SIG-M5 treated with dmso at 0.1 percent for 504 hours (cell line): ENCODE measurements around the gene GPS2.
A peak's percentile ranks its signal among the peaks of the same experiment; 100 is the strongest.

ENCODE experiments used
- DNase-seq: peaks from one replicate; lab custom pipeline; 2025; ENCODE audit not compliant: unreplicated experiment; lab: John Stamatoyannopoulos, UW

GPS2 gene

DNA sequence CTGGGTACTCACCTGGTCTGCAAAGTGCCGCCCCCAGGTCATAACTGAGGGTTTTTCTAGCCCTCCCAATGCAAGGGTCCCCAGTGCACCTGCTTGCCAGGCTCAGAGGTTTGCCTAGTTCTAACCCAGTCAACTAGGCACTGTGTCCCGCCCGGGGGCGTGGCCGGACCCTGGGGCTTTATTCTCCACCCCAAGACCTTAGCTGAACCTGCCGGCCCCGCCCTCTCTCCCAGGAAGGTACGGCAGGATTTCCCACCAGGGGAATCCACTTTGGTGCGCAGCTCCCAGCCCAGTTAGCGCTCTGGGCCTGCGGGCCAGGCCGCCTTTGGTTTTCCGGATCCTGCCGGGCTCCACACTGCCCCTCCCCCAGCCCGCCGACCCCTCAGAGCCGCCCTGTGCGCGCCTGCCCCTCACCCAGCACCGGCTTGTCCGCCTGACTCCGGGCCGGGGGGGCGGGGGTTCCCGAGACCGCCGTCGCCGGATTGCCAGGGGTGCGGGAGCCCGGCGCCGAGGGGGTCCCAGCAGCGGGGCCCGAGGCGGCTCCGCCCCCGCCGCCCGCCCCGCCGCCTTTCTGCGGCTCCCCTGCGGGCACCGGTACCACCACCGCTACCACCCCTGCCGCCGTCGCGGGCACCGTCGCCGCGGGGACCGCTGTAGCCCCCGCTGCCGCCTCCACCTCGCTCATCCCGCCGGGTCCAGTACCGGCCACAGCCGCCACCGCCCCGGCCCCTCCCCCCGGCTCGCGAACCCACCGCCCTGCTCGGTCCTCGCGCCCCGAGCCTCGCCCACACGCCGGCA lies 21.1 kb downstream of the GPS2 start:
- no peak for DNase-seq

DNA sequence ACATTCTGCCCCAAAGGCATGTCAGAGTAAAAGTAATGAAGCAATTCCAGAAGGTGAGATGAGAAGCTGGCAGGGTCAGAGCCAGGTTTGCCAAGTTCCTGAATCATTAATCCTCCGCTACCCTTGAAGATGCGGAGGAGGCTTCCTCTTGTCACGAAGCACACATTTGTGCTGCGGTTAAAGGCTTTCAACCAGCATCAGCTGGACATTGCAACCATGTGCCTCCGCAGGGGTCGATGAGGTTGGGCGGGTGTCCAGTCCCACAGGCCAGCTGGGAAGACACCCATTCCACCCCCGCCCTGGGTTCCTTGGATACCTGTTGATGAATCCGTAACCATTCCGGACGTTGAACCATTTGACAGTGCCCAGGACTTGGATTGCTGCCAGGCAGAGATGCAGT lies 22.0 kb downstream of the GPS2 start:
- DNase-seq = no peak

DNA sequence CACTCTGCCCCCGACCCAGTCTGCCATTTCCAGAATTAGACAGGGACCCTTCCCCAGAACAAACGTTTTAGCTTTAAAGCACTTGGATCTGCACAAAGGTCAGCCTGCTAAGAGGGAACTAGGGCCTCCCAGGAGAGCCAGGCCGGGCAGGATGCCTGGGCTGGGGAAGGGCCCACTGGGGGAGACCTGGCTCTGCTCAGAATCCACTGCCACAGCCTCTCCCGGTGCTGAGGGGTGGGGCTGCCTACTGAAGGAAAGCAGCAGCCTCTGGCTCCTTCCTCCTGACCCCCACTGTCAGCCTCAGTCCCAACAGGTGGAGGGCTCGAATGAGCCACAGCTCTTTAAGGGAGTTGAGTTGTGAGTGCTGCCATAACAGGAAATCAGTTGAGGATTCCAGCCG lies 22.4 kb downstream of the GPS2 start:
- no peak for DNase-seq

DNA sequence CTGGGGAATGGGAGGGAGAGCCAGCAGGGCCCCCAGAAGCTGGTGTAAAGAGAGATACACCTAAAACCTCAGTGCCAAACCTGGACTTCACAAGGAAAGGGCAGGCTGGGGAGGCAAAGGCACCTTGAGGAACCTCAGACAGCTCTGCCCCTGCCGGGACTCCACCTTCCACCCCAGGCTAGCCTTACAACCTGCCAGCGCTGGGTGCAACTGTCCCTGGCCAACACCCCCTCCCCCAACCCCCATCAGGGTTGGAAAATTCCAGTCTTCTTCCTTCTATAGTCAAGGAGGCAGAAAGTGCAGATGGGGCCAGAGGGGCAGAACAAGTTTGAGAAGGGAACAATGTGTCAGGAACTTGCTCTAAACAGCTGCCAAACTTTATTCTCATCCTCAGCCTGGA lies 23.0 kb downstream of the GPS2 start:
- DNase-seq = no peak

DNA sequence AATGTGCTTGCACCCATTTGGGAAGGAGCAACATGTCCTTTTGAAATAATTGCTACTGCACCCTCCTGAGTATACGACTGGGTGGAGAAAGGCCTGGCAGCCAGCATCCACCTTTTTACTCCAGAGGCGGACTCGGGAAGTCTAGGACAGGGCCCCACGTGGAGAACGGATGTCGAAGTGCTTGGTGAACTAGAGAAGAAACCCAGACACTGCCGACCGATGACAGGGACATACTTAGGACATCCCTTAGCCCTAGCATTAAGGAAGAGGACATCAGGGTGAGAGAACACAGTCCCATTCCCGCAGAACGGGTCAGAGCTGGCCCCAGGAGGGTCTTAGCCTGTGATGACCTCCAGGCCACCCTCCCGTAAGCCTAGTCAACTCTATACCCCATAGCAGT lies 24.5 kb downstream of the GPS2 start:
- DNase-seq = no peak

DNA sequence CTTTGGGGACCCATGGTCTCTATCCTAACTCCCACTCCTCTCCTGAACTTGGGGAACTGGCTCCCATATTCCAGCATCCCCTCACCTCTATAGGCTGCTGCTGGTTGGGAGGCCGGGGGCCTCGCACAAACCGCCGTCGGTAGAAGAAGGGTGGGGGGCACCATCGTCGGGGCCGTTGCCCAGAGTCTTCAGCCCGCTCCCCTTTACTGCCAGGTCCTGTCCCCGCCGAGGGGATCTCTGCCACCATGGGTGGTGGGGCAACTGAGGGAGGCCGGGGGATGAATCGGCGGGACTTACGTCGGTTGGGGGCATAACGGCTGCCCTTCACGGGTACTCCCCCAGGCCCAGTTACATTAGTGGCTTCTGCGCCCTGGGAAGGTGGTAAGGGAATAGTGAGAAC lies 25.0 kb downstream of the GPS2 start:
- DNase-seq = no peak

DNA sequence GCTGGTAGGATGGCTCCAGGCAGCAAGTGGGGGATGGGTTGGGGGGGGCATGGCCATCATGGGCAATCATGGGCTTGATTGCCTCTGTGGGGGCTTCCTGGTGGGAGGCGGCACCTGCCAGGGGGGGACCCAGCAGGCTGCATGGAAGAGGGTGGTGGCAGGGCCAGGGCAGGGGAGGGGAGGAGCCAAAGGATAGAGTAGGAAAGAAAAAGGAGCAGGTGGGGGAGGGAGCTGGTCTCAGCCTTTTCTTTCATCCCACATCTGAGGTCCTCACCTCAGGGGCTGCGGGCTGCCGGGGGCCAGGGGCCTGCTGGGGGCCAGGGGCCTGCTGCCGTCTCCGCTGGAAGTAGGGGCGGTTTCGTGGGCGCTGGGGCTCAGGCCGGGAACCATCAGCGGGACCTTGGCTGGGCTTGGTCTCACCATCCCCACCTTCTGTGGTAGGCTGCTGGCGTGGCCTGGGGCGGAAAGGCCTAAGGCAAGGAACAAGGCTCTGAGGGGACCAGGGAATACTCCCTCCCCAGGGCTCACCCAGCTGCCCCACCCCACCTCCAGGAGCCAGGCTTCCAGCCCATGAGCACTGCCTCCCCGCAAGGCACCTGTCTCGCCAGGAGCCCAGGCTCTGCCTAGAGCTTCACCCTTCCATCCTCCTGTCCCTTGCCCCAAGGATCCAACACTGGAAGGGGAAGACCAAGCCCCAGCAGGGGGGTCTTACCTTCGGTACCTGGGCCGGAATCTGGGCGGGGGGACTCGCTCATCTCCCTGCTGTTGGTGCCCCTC lies 25.7 kb downstream of the GPS2 start:
- DNase-seq = no peak

DNA sequence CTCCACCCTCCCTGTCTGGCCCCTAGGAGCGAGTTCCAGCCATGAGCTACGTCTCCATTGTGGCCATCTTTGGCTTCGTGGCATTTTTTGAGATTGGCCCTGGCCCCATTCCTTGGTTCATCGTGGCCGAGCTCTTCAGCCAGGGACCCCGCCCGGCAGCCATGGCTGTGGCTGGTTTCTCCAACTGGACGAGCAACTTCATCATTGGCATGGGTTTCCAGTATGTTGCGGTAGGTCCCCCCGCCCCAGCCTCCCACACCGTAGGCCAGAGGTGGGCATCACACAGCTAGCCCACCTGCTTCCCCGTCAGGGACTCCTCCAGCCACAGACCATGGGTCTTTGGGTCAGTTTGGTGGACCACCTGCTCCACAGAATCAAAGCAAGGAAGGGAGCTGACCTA lies 29.5 kb downstream of the GPS2 start:
- no peak for DNase-seq

DNA sequence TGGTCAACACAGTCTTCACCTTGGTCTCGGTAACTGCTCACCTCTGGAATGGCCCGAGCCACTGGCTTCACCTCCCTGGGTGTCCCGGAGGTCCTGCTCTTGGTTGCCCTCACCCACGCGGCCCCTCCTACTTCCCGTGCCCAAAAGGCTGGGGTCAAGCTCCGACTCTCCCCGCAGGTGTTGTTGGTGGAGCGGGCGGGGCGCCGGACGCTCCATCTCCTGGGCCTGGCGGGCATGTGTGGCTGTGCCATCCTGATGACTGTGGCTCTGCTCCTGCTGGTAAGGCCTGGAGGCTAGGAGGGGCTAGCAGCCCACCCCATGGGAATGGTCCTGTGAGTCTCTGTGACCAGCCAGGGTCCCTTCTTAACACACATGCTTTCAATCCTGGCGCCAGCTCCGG lies 30.2 kb downstream of the GPS2 start:
- DNase-seq = no peak

DNA sequence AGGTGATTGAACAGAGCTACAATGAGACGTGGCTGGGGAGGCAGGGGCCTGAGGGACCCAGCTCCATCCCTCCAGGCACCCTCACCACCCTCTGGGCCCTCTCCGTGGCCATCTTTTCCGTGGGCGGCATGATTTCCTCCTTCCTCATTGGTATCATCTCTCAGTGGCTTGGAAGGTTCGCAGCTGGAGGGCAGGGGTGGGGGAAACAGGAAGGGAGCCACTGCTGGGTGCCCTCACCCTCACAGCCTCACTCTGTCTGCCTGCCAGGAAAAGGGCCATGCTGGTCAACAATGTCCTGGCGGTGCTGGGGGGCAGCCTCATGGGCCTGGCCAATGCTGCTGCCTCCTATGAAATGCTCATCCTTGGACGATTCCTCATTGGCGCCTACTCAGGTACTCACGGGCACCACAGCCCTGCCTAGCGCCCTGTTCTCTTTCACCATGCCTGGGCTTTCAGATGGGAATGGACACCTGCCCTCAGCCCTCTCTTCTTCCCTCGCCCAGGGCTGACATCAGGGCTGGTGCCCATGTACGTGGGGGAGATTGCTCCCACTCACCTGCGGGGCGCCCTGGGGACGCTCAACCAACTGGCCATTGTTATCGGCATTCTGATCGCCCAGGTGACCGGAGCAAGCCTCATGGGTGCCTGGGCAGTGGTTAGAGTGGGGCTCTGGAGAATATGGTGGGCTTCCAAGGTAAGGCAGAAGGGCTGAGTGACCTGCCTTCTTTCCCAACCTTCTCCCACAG lies 31.5 kb downstream of the GPS2 start:
- DNase-seq = no peak

DNA sequence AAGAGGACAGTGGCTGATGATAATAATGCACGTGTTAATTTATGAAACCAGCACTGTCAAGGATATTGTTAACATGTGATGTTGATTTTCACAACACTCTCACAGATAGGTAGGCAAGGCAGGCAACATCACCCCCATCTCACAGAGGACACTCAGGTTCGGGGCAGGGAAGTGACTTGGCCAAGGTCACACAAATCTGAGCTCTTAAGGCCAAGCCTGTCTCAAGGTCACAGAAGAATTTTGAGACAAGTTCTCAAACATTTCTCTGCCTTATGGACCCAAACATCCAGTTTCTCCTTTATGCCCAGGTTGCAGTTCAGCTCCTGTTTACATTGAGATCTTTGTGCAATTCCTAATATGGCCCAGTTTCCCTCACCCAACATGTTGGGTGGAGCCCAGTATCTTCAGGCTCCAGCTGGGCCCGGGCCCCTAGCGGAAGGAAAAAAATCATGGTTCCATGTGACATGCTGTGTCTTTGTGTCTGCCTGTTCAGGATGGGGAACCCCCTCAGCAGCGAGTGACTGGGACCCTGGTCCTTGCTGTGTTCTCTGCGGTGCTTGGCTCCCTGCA lies 32.3 kb downstream of the GPS2 start:
- peak; percentile 42 for DNase-seq

DNA sequence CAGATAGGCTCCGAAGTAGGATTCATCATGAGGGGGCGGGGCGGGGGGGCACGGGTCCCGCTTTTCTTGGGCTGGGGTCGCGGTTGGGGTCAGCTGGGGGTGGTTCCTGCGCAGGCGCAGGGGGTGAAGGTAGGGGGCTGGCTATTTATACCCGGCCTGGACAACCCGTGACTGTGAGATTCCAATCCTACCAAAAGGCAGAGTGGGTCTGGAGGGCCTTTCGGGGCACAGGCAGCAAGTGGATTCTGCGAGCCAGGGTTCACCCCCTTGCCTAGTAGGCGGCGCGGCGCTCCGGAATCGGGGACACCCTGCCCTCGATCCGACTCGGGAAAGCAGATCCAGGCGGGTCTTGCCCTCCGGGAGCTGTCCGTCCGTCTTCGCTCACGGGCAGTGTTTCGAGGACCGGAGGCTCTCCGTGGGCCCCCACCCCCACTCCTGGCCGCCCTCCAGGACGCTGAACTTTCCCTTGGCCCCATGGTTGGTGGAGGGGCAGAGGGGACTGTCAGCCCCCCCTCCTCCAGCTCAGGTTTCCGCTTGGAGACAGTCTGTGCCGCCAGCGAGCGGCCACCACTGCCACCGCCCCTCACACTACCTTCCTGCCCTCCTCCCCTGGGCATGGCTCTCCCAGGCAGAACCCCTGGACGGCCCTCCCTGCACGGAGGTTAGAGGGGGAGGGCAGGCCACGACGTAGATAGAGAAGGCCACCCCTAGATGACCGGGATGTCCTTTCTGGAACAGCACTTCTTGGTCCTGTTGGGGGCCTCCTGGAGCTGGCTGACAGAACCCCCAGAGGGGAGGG lies 33.0 kb downstream of the GPS2 start:
- no peak for DNase-seq

DNA sequence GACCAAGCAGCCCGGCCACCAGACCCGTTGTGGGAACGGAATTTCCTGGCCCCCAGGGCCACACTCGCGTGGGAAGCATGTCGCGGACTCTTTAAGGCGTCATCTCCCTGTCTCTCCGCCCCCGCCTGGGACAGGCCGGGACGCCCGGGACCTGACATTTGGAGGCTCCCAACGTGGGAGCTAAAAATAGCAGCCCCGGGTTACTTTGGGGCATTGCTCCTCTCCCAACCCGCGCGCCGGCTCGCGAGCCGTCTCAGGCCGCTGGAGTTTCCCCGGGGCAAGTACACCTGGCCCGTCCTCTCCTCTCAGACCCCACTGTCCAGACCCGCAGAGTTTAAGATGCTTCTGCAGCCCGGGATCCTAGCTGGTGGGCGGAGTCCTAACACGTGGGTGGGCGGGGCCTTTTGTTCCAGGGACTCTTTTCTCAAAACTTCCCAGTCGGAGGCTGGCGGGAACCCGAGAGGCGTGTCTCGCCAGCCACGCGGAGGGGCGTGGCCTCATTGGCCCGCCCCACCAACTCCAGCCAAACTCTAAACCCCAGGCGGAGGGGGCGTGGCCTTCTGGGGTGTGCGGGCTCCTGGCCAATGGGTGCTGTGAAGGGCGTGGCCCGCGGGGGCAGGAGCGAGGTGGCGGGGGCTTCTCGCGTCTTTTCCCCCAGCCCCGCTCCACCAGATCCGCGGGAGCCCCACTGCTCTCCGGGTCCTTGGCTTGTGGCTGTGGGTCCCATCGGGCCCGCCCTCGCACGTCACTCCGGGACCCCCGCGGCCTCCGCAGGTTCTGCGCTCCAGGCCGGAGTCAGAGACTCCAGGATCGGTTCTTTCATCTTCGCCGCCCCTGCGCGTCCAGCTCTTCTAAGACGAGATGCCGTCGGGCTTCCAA lies 33.8 kb downstream of the GPS2 start, which contains the start of gene SLC2A4:
TSS of gene SLC2A4 (plus strand) at position 645 of the 879 bp plus-strand sequence. CDS start at position 862, 217 bp downstream.
- DNase-seq = peak; percentile 91

DNA sequence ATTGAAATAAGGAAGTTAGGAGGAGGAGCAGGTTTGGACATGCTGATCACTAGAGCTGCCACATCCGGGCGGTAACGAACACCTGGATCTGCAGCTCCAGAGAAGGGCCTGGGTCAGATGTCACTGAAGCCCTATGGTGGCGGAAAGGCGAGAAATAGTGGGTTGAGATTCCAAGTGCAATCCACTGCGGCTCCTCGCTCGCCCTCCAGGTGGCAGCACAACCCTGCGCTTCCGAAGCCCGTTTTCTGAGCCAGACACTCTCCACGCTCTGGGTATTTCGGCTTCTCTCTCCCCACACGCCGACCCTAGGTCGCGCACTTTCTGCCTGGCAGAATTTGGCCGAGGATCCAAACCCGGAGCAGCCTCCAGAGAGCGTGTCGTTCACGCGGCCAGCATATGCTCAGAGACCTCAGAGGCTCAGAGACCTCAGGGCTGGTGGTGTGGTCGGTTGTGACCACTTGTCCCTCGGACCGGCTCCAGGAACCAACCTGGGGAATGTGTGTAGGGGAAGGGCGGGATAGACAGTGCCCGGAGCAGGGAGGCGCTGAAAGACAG lies 34.6 kb downstream of the GPS2 start:
- DNase-seq = peak; percentile 92

DNA sequence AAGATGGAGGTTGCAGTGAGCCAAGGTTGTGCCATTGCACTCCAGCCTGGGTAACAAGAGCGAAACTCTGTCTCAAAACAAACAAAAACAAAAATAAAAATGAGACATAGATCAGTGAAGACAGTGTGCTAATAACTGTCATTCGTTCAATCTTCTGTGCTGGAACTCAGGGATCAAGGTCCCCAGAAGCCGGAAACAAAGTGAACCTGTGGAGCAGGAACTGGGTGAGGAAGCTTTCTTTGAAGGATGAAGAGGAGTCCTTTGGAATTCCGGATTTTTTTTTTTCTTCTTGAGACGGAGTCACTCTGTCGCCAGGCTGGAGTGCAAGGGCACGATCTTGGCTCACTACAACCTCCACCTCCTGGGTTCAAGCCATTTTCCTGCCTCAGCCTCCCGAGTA lies 35.7 kb downstream of the GPS2 start:
- no peak for DNase-seq

DNA sequence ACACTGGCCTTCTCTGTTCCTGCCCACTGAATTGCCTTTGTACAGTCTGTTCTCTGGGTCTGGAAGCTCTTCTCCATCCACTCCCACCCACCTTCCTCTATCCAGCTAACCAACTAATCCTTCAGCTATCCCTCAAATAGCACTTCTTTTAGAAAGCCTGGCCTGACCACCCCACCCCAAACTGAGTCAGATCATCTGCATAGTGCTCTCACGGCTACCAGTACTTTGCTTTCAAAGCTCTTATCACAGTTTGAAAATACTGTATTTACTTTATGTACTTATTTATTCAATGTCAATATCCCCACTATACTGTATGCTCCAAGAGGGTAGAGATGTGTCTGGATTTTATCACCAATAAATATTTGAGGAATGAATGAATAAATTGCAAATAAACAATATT lies 48.4 kb downstream of the GPS2 start:
- no peak for DNase-seq

DNA sequence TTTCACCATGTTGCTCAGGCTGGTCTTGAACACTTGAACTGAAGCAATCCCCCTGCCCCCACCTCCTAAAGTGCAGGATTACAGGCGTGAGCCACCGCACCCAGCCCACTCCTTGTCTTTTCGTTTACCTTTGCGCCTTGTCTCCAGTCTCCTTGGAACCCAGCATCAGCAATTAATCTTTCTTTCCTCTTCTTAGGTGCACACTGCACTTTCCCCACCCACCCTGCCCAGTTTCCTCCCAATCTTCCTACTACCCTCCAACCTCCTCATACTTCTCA lies 51.4 kb downstream of the GPS2 start:
- no peak for DNase-seq

DNA sequence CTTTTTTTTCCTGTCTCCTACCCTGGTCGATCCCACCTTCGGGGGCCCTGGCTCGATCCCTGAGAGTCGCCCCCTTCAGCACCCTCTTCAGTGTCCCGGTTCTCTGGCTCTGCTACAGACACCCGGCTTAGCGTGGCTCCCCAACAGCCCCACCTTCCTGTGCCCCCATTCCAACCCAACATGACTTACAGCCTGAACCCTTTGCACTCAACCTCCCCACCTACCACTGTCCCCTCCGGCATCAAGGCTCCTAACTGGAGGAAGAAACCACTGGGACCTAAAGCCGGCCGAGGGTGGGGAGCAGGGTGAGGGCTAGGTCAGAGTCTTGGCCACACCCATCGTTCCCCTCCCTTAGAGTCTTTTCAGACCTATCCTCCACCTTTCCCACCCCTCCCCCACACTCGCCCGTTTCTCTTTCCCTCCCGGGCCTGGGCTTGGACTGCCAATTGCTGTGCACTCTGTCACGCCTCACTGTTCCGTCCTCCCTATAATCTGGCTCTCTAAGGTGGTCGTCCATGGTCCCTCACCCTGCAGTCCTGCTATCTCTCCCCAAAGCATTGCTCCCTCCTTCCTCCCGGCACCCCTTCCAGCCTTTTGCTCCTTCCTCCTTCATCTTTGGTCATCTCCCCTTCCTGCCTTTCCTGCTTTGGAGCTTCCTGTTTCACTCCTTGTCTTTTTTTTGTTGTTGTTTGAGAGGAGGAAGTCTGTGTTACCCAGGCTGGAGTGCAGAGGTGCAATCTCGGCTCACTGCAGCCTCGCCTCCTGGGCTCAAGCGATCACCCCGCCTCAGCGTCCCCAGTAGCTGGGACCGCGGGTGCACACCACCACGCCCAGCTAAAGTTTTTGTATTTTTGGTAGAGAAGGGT lies 52.0 kb downstream of the GPS2 start:
- DNase-seq = peak; percentile 48
